HG02852 (cell line): ENCODE measurements around the gene MYBPH.
A peak's percentile ranks its signal among the peaks of the same experiment; 100 is the strongest.

Experiments
- ATAC-seq: cut with Tn5 transposase; IDR thresholded peaks from one replicate; pipeline ENCODE4 v1.9.1; 2021; ENCODE audit warnings: mild to moderate bottlenecking, moderate library complexity; ENCODE audit not compliant: unreplicated experiment

MYBPH gene

GRCh38 chr1:203180611-203181330 is 5.1 kb upstream of the MYBPH start:
- no peak for ATAC-seq

GRCh38 chr1:203179667-203180005 is 4.0 kb upstream of the MYBPH start:
- ATAC-seq, result no peak

- ATAC-seq, result no peak
These were observed 3.4 kb upstream of the MYBPH start for GRCh38 chr1:203178821-203179666.

- ATAC-seq, result no peak
These were observed 2.5 kb upstream of the MYBPH start for GRCh38 chr1:203178083-203178482.

- ATAC-seq, result no peak
These were observed 1.9 kb upstream of the MYBPH start for GRCh38 chr1:203177470-203178039.

GRCh38 chr1:203177036-203177405 is 1.4 kb upstream of the MYBPH start:
- no peak for ATAC-seq

- no peak for ATAC-seq
These were observed 828 bp upstream of the MYBPH start for GRCh38 chr1:203176273-203177035.

GRCh38 chr1:203175827-203176241 is 208 bp upstream of the MYBPH start:
- no peak for ATAC-seq

GRCh38 chr1:203174324-203174985 is 1.2 kb downstream of the MYBPH start:
- no peak for ATAC-seq

GRCh38 chr1:203173566-203173965 is 2.1 kb downstream of the MYBPH start:
- ATAC-seq, result peak; percentile 73

- ATAC-seq, result no peak
These were observed 2.5 kb downstream of the MYBPH start for GRCh38 chr1:203173011-203173555.

- ATAC-seq, result no peak
These were observed 3.2 kb downstream of the MYBPH start for GRCh38 chr1:203172184-203173010.

- no peak for ATAC-seq
These were observed 4.1 kb downstream of the MYBPH start for GRCh38 chr1:203171341-203172183.

- no peak for ATAC-seq
These were observed 4.8 kb downstream of the MYBPH start for GRCh38 chr1:203170625-203171330.

GRCh38 chr1:203169770-203170520 is 5.7 kb downstream of the MYBPH start:
- ATAC-seq, result no peak

- ATAC-seq, result no peak
These were observed 6.6 kb downstream of the MYBPH start for GRCh38 chr1:203168991-203169390.

- ATAC-seq, result no peak
These were observed 7.3 kb downstream of the MYBPH start for GRCh38 chr1:203168256-203168786.
